DOHH2 (cell line): ENCODE measurements around the gene TSHZ2.

Experiments used
- H3F3A ChIP-seq: fragments of 200-600 bp; sonication (generic), shearing (Covaris generic); 2 replicates; pipeline ENCODE4 v1.6.0; 2016; ENCODE audit warnings: antibody characterized with exemption, mild to moderate bottlenecking; ENCODE audit not compliant: control insufficient read depth, insufficient read depth
- H3K27ac ChIP-seq: fragments of 200-600 bp; sonication (generic); 2 replicates; pipeline ENCODE4 v1.5.1; 2014; ENCODE audit warnings: low read depth, mild to moderate bottlenecking, low read length, moderate library complexity
- H3K27me3 ChIP-seq: fragments of 200-600 bp; sonication (generic); 2 replicates; pipeline ENCODE4 v1.6.1; 2014; ENCODE audit warnings: mild to moderate bottlenecking, low read length, mixed read lengths; ENCODE audit not compliant: control insufficient read depth
- H3K36me3 ChIP-seq: fragments of 200-600 bp; sonication (generic); 2 replicates; pipeline ENCODE4 v1.6.1; 2014; ENCODE audit warnings: mild to moderate bottlenecking, low read length, moderate library complexity, mixed read lengths; ENCODE audit not compliant: control insufficient read depth
- H3K4me1 ChIP-seq: fragments of 200-600 bp; sonication (generic); 2 replicates; pipeline ENCODE4 v1.6.1; 2014; ENCODE audit warnings: mild to moderate bottlenecking, low read length, mixed read lengths; ENCODE audit not compliant: control insufficient read depth
- H3K4me2 ChIP-seq: fragments of 200-600 bp; sonication (generic); 2 replicates; pipeline ENCODE4 v1.6.0; 2014; ENCODE audit warnings: mild to moderate bottlenecking, low read length, moderate library complexity
- H3K4me3 ChIP-seq: fragments of 200-600 bp; sonication (generic); 2 replicates; pipeline ENCODE4 v1.5.1; 2014; ENCODE audit warnings: mild to moderate bottlenecking, low read length, mixed read lengths
- H3K79me2 ChIP-seq: fragments of 200-600 bp; sonication (generic); 2 replicates; pipeline ENCODE4 v1.6.1; 2014; ENCODE audit warnings: mild to moderate bottlenecking, low read length, mixed read lengths; ENCODE audit not compliant: control insufficient read depth
- H3K9me2 ChIP-seq: fragments of 200-600 bp; sonication (generic); replicated peaks from 2 replicates; pipeline ENCODE4 v1.6.1; 2014; ENCODE audit warnings: mild to moderate bottlenecking, low read length, mixed read lengths; ENCODE audit not compliant: control insufficient read depth
- H3K9me3 ChIP-seq: fragments of 200-600 bp; sonication (generic); 2 replicates; pipeline ENCODE4 v1.6.1; 2014; ENCODE audit warnings: antibody characterized with exemption, low read length, mixed read lengths; ENCODE audit not compliant: control insufficient read depth, insufficient read depth
- H4K20me1 ChIP-seq: fragments of 200-600 bp; sonication (generic); 2 replicates; pipeline ENCODE4 v1.6.0; 2014; ENCODE audit warnings: low read depth, mild to moderate bottlenecking, antibody characterized with exemption, low read length, moderate library complexity; ENCODE audit not compliant: control insufficient read depth, insufficient read depth
- CTCF ChIP-seq: fragments of 200-600 bp; sonication (generic); IDR thresholded peaks from one replicate; pipeline ENCODE4 v1.5.1; 2014; ENCODE audit warnings: antibody characterized with exemption, mild to moderate bottlenecking, low read depth, low read length; ENCODE audit not compliant: poor library complexity, severe bottlenecking
- EZH2phosphoT487 ChIP-seq: fragments of 200-600 bp; sonication (generic); IDR thresholded peaks from 2 replicates; pipeline ENCODE4 v1.6.1; 2017; ENCODE audit warnings: borderline replicate concordance, mild to moderate bottlenecking, antibody characterized with exemption, low read length, moderate library complexity, mixed read lengths

Gene TSHZ2

GRCh38 chr20:53057579-53057978 is 85.4 kb downstream of the TSHZ2 start:
- TF ChIP-seq EZH2phosphoT487 (no peak), CTCF (no peak)
- Histone ChIP-seq H3K27me3 (no peaks in the 10 kb centered on the region), H3F3A (no peaks in the 10 kb centered on the region), H3K4me1 (no peaks in the 10 kb centered on the region), H3K27ac (no peak overlapping the region), H4K20me1 (no peaks in the 10 kb centered on the region), H3K9me3 (no peaks in the 10 kb centered on the region), H3K4me3 (no peak overlapping the region), H3K79me2 (no peaks in the 10 kb centered on the region), H3K4me2 (no peak overlapping the region), H3K36me3 (no peaks in the 10 kb centered on the region), H3K9me2 (no peaks in the 10 kb centered on the region)

GRCh38 chr20:53059848-53060247 is 87.7 kb downstream of the TSHZ2 start:
- no peaks in the 10 kb centered on the region for H3K9me3 ChIP-seq
- TF ChIP-seq CTCF (no peak), EZH2phosphoT487 (no peak)
- H3K4me3 ChIP-seq = no peak overlapping the region
- no peaks in the 10 kb centered on the region for H3K36me3 ChIP-seq
- H3K27me3 ChIP-seq = no peaks in the 10 kb centered on the region
- no peak overlapping the region for H3K4me2 ChIP-seq
- no peaks in the 10 kb centered on the region for H3K9me2 ChIP-seq
- no peaks in the 10 kb centered on the region for H3F3A ChIP-seq
- no peaks in the 10 kb centered on the region for H4K20me1 ChIP-seq
- no peaks in the 10 kb centered on the region for H3K79me2 ChIP-seq
- no peaks in the 10 kb centered on the region for H3K4me1 ChIP-seq
- no peak overlapping the region for H3K27ac ChIP-seq

GRCh38 chr20:53061192-53062108 is 89.3 kb downstream of the TSHZ2 start:
- no peaks in the 10 kb centered on the region for H3K79me2 ChIP-seq
- no peaks in the 10 kb centered on the region for H3K9me2 ChIP-seq
- no peaks in the 10 kb centered on the region for H4K20me1 ChIP-seq
- TF ChIP-seq CTCF = no peak
- no peak for TF ChIP-seq EZH2phosphoT487
- no peak overlapping the region for H3K27ac ChIP-seq
- H3K4me2 ChIP-seq = no peak overlapping the region
- no peaks in the 10 kb centered on the region for H3K27me3 ChIP-seq
- H3K4me3 ChIP-seq = no peak overlapping the region
- H3K4me1 ChIP-seq = no peaks in the 10 kb centered on the region
- no peaks in the 10 kb centered on the region for H3K36me3 ChIP-seq
- no peaks in the 10 kb centered on the region for H3K9me3 ChIP-seq
- no peaks in the 10 kb centered on the region for H3F3A ChIP-seq
